Breast epithelium (tissue), 3 donors: ENCODE data around the gene TNFSF15.

ENCODE experiments used
- POLR2A ChIP-seq: fragments of 450-650 bp; IDR thresholded peaks from one replicate; pipeline ENCODE4 v1.6.1; 2016; ENCODE audit warnings: antibody characterized with exemption, mild to moderate bottlenecking, moderate library complexity
- POLR2AphosphoS5 ChIP-seq, 3 donors: sonication (generic); formaldehyde crosslinking; IDR thresholded peaks; one replicate each; pipeline ENCODE4 v1.6.1; 2017; ENCODE audit warnings: antibody characterized with exemption in 3 of 3
- TF ChIP-seq, protein P1 (sequence below), 3 donors: fragments of 450-650 bp; IDR thresholded peaks; one replicate each; pipeline ENCODE4 v1.5.1; 2016 to 2017; ENCODE audit warnings: antibody characterized with exemption in 3 of 3, mild to moderate bottlenecking in 3 of 3, moderate library complexity in 3 of 3

DNA sequence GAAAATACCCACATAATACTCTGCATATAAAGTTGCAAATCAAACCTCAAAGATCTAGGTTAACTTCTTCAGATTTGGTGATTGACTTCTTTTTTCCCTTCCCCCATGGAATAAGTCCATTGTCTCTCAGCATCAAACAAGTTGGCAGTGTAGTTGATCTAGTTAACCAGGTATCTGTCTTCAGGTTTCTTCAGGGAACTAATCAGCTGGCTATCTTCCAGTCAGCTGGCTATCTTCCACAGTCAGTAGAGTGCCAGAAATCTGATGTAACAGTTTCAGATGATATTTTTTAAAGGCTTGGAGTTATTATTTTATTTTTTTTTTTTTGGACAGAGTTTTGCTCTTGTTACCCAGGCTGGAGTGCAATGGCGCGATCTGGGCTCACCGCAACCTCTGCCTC is 16.8 kb downstream of the TNFSF15 start:
- TF ChIP-seq POLR2AphosphoS5 (IDR thresholded peaks at IDR 0.05) (no peak), POLR2A (no peak)
- TF ChIP-seq, protein P1, sequence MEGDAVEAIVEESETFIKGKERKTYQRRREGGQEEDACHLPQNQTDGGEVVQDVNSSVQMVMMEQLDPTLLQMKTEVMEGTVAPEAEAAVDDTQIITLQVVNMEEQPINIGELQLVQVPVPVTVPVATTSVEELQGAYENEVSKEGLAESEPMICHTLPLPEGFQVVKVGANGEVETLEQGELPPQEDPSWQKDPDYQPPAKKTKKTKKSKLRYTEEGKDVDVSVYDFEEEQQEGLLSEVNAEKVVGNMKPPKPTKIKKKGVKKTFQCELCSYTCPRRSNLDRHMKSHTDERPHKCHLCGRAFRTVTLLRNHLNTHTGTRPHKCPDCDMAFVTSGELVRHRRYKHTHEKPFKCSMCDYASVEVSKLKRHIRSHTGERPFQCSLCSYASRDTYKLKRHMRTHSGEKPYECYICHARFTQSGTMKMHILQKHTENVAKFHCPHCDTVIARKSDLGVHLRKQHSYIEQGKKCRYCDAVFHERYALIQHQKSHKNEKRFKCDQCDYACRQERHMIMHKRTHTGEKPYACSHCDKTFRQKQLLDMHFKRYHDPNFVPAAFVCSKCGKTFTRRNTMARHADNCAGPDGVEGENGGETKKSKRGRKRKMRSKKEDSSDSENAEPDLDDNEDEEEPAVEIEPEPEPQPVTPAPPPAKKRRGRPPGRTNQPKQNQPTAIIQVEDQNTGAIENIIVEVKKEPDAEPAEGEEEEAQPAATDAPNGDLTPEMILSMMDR (IDR thresholded peaks at IDR 0.05) = no peak
